Adrenal gland (tissue), 5 donors: ENCODE measurements around the gene LHFPL2.

ENCODE experiments used
- CTCF ChIP-seq, 6 experiments: fragments of 450-650 bp in 4 of 6; fragments of 200-600 bp in 2 of 6; sonication (generic) in 1 of 6; IDR thresholded peaks; 1 replicate in 5 of 6; 2 replicates in 1 of 6; pipeline versions ENCODE4 v1.5.1 to v1.8.0; 2016 to 2021; ENCODE audit warnings: antibody characterized with exemption in 6 of 6, mild to moderate bottlenecking in 2 of 6, moderate library complexity in 1 of 6
- POLR2A ChIP-seq, 2 donors: fragments of 450-650 bp; IDR thresholded peaks; one replicate each; pipeline ENCODE4 v1.6.1; 2017; ENCODE audit warnings: antibody characterized with exemption in 2 of 2, mild to moderate bottlenecking in 2 of 2, moderate library complexity in 1 of 2
- donor health status: DM: no; HTN: no; CAD: no.

GRCh38 chr5:78573318-78573717 is 75.3 kb downstream of the LHFPL2 start:
- TF ChIP-seq POLR2A (IDR thresholded peaks at IDR 0.05) (no peak), CTCF (IDR thresholded peaks at IDR 0.05) (no peak)
